Neuronal stem cell (in vitro differentiated cells): ENCODE results near the gene SMARCA2.

Experiments used
- DNase-seq: peaks from one replicate; pipeline ENCODE4 v3.0.0-alpha.2; 2013; ENCODE audit warnings: low spot score
- H2AFZ ChIP-seq: one replicate; pipeline ENCODE4 v1.6.1; 2013; ENCODE audit warnings: mild to moderate bottlenecking, low read length, inconsistent platforms
- H2AK5ac ChIP-seq: 2 replicates; pipeline ENCODE4 v1.6.1; 2013; ENCODE audit warnings: low read depth, mild to moderate bottlenecking, inconsistent platforms, low read length, moderate library complexity, mixed read lengths
- H2BK120ac ChIP-seq: 2 replicates; pipeline ENCODE4 v1.6.1; 2013; ENCODE audit warnings: low read depth, mild to moderate bottlenecking, inconsistent platforms, low read length, moderate library complexity, mixed read lengths
- H2BK12ac ChIP-seq: one replicate; pipeline ENCODE4 v1.6.1; 2013; ENCODE audit warnings: low read length, inconsistent platforms
- H2BK15ac ChIP-seq: 2 replicates; pipeline ENCODE4 v1.6.1; 2013; ENCODE audit warnings: mild to moderate bottlenecking, low read length, inconsistent platforms, mixed read lengths
- H2BK5ac ChIP-seq: one replicate; pipeline ENCODE4 v1.6.1; 2013; ENCODE audit warnings: inconsistent platforms, mild to moderate bottlenecking, low read length, moderate library complexity
- H3K14ac ChIP-seq: one replicate; pipeline ENCODE4 v1.6.1; 2013; ENCODE audit warnings: low read length, inconsistent platforms
- H3K18ac ChIP-seq: 2 replicates; pipeline ENCODE4 v1.6.1; 2013; ENCODE audit warnings: low read length, inconsistent platforms
- H3K23ac ChIP-seq: 2 replicates; pipeline ENCODE4 v1.6.1; 2013; ENCODE audit warnings: low read depth, mild to moderate bottlenecking, mixed read lengths, low read length, inconsistent platforms; ENCODE audit not compliant: poor library complexity
- H3K27ac ChIP-seq: replicated peaks from 3 replicates; pipeline ENCODE4 v1.5.1; 2013; ENCODE audit warnings: low read length, inconsistent platforms
- H3K27me3 ChIP-seq, 3 experiments: 2 replicates each; pipeline ENCODE4 v1.6.1; 2013; ENCODE audit warnings: low read length in 3 of 3, mild to moderate bottlenecking in 2 of 3, inconsistent platforms in 1 of 3, low read depth in 1 of 3, mixed read lengths in 1 of 3, moderate library complexity in 1 of 3; ENCODE audit not compliant: control insufficient read depth in 3 of 3, insufficient read depth in 3 of 3
- H3K36me3 ChIP-seq, 2 donors: replicated peaks in 1 of 2; 2 replicates each; pipeline ENCODE4 v1.6.1; 2013; ENCODE audit warnings: low read length in 2 of 2; ENCODE audit not compliant: control insufficient read depth in 2 of 2, insufficient read depth in 2 of 2
- H3K4ac ChIP-seq: 2 replicates; pipeline ENCODE4 v1.6.1; 2013; ENCODE audit warnings: inconsistent platforms, mild to moderate bottlenecking, low read length, moderate library complexity
- H3K4me1 ChIP-seq, 2 donors: 1 replicate in 1 of 2; 2 replicates in 1 of 2; pipeline ENCODE4 v1.6.1; 2013; ENCODE audit warnings: low read length in 2 of 2, low read depth in 1 of 2; ENCODE audit not compliant: control insufficient read depth in 2 of 2, insufficient read depth in 1 of 2
- H3K4me2 ChIP-seq: one replicate; pipeline ENCODE4 v1.6.1; 2013; ENCODE audit warnings: mild to moderate bottlenecking, low read length, inconsistent platforms; ENCODE audit not compliant: insufficient read depth, poor library complexity, severe bottlenecking
- H3K4me3 ChIP-seq, 2 donors: 2 replicates each; pipeline ENCODE4 v1.5.1; 2013; ENCODE audit warnings: low read length in 2 of 2, mild to moderate bottlenecking in 2 of 2, inconsistent platforms in 1 of 2, moderate library complexity in 1 of 2
- H3K79me1 ChIP-seq: one replicate; pipeline ENCODE4 v1.6.1; 2013; ENCODE audit warnings: low read depth, mild to moderate bottlenecking, inconsistent platforms, low read length, moderate library complexity
- H3K9ac ChIP-seq: one replicate; pipeline ENCODE4 v1.6.1; 2013; ENCODE audit warnings: mild to moderate bottlenecking, low read depth, low read length, inconsistent platforms; ENCODE audit not compliant: poor library complexity
- H3K9me3 ChIP-seq, 2 donors: replicated peaks in 1 of 2; 2 replicates each; pipeline versions ENCODE3 to v1.6.1; 2013; ENCODE audit warnings: low read length in 2 of 2, mild to moderate bottlenecking in 2 of 2, inconsistent platforms in 1 of 2, low read depth in 1 of 2, mixed read lengths in 1 of 2, moderate library complexity in 1 of 2; ENCODE audit not compliant: control insufficient read depth in 2 of 2, insufficient read depth in 1 of 2
- H4K8ac ChIP-seq: one replicate; pipeline ENCODE4 v1.6.1; 2013; ENCODE audit warnings: low read depth, mild to moderate bottlenecking, inconsistent platforms, low read length, moderate library complexity
- H4K91ac ChIP-seq: one replicate; pipeline ENCODE4 v1.6.1; 2013; ENCODE audit warnings: low read length, low read depth, mild to moderate bottlenecking, inconsistent platforms; ENCODE audit not compliant: poor library complexity
- WGBS, 2 donors: extraction: QIAGEN DNeasy Blood & Tissue Kit; methylation state at CpG; one replicate each; pipeline ENCODE4 v1.1.7; 2013; ENCODE audit warnings: missing lambda C conversion rate in 2 of 2, mixed read lengths in 1 of 2; ENCODE audit not compliant: insufficient read length in 2 of 2, insufficient replicate concordance in 1 of 2; ENCODE audit errors: extremely low coverage in 2 of 2; 5-methylcytosine and 5-hydroxymethylcytosine counted together

SMARCA2 gene

GRCh38 chr9:2024888-2025782, 10.0 kb downstream of the SMARCA2 start:
- Histone ChIP-seq H3K14ac (no peak overlapping the region), H3K4me3 (no peak overlapping the region), H2AK5ac (no peak overlapping the region), H3K27ac (no peak overlapping the region), H3K79me1 (no peaks in the 10 kb centered on the region), H2BK12ac (no peak overlapping the region), H3K9me3 (no peaks in the 10 kb centered on the region), H3K18ac (no peak overlapping the region), H3K27me3 (peaks cover 0 to 44% (median 0%) of the 10 kb centered on the region in 3 experiments), H3K4ac (no peak overlapping the region), H3K36me3 (no peaks in the 10 kb centered on the region), H4K91ac (no peak overlapping the region), H2AFZ (no peak overlapping the region), H3K9ac (no peak overlapping the region), H4K8ac (no peak overlapping the region), H2BK15ac (no peak overlapping the region), H3K23ac (no peak overlapping the region), H2BK5ac (no peak overlapping the region), H2BK120ac (no peak overlapping the region), H3K4me2 (no peak overlapping the region), H3K4me1 (peaks cover 0 to 1% of the 10 kb centered on the region in 2 donors)
- no peak for DNase-seq
- no CpG with 5 or more reads among the region's 5 CpGs for WGBS, 2 donors

GRCh38 chr9:2026220-2026997, 11.3 kb downstream of the SMARCA2 start:
- H4K91ac ChIP-seq, result no peak overlapping the region
- H3K9me3 ChIP-seq, result no peaks in the 10 kb centered on the region
- peaks cover 0 to 32% (median 0%) of the 10 kb centered on the region in 3 experiments for H3K27me3 ChIP-seq
- H2BK5ac ChIP-seq, result no peak overlapping the region
- DNase-seq, result no peak
- no peak overlapping the region for H3K14ac ChIP-seq
- no peak overlapping the region for H3K4me2 ChIP-seq
- no peak overlapping the region for H3K23ac ChIP-seq
- H2BK15ac ChIP-seq, result no peak overlapping the region
- H3K36me3 ChIP-seq, result no peaks in the 10 kb centered on the region
- no peak overlapping the region for H3K9ac ChIP-seq
- no peak overlapping the region for H3K4ac ChIP-seq
- H3K27ac ChIP-seq, result no peak overlapping the region
- no peaks in the 10 kb centered on the region for H3K79me1 ChIP-seq
- no peak overlapping the region for H3K18ac ChIP-seq
- no peak overlapping the region for H3K4me3 ChIP-seq
- H2BK12ac ChIP-seq, result no peak overlapping the region
- no peak overlapping the region for H4K8ac ChIP-seq
- H2AFZ ChIP-seq, result no peak overlapping the region
- H2AK5ac ChIP-seq, result no peak overlapping the region
- 100% methylated on average over 1 to 2 of the region's 9 CpGs for WGBS, 2 donors
- H3K4me1 ChIP-seq, result peaks cover 0 to 1% of the 10 kb centered on the region in 2 donors
- no peak overlapping the region for H2BK120ac ChIP-seq

DNA sequence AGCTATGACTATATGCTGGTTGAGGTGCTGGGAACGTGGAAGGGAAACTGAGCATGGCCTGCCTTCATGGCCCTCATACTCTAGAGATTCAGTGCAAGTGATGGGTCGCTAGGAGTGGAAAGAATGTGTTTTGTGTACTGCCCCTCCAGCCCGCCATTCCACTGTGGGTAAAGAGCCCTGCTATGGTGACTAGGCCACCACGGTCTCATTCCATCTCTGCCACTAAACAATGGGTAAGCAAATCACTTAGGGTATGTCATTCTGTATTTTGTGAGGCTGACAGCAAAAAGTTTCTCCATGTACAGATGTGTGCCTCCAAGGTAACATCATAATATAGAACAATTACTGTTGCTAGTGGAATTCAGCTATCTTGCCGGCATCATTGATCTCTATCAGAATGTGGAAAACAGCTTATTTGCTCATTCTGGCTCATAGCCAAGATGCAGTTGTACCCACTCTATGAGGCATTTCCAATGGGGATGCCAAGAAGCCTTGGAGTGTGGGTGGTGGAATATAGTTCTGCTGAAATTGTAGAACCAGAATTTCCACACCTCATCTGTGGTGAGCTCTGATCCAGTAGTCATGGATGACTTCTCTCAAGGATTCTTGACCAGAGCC, 12.5 kb downstream of the SMARCA2 start:
- H3K18ac ChIP-seq, result no peak overlapping the region
- H3K4ac ChIP-seq, result no peak overlapping the region
- H3K4me3 ChIP-seq, result no peak overlapping the region
- no CpG with 5 or more reads among the region's 5 CpGs for WGBS, 2 donors
- H2BK15ac ChIP-seq, result no peak overlapping the region
- no peak overlapping the region for H4K8ac ChIP-seq
- H3K27me3 ChIP-seq, result peaks cover 0 to 19% (median 0%) of the 10 kb centered on the region in 3 experiments
- no peaks in the 10 kb centered on the region for H3K9me3 ChIP-seq
- H3K36me3 ChIP-seq, result no peaks in the 10 kb centered on the region
- H2AK5ac ChIP-seq, result no peak overlapping the region
- no peak overlapping the region for H3K9ac ChIP-seq
- no peak overlapping the region for H3K23ac ChIP-seq
- no peaks in the 10 kb centered on the region for H3K79me1 ChIP-seq
- H3K4me1 ChIP-seq, result peaks cover 0 to 1% of the 10 kb centered on the region in 2 donors
- H4K91ac ChIP-seq, result no peak overlapping the region
- no peak overlapping the region for H3K27ac ChIP-seq
- no peak overlapping the region for H2BK5ac ChIP-seq
- no peak overlapping the region for H3K4me2 ChIP-seq
- H2AFZ ChIP-seq, result no peak overlapping the region
- no peak overlapping the region for H2BK120ac ChIP-seq
- H3K14ac ChIP-seq, result no peak overlapping the region
- H2BK12ac ChIP-seq, result no peak overlapping the region
- no peak for DNase-seq

GRCh38 chr9:2028888-2029287, 13.7 kb downstream of the SMARCA2 start:
- Histone ChIP-seq H3K36me3 (no peaks in the 10 kb centered on the region), H3K79me1 (no peaks in the 10 kb centered on the region), H2BK120ac (no peak overlapping the region), H2BK12ac (no peak overlapping the region), H4K91ac (no peak overlapping the region), H3K9me3 (no peaks in the 10 kb centered on the region), H4K8ac (no peak overlapping the region), H3K18ac (no peak overlapping the region), H3K14ac (no peak overlapping the region), H3K27me3 (peaks cover 0 to 8% (median 0%) of the 10 kb centered on the region in 3 experiments), H3K4me2 (no peak overlapping the region), H3K4me1 (no peaks in the 10 kb centered on the region), H2AFZ (no peak overlapping the region), H3K23ac (no peak overlapping the region), H2BK5ac (no peak overlapping the region), H2AK5ac (no peak overlapping the region), H3K4me3 (no peak overlapping the region), H3K4ac (no peak overlapping the region), H3K9ac (no peak overlapping the region), H2BK15ac (no peak overlapping the region), H3K27ac (no peak overlapping the region)
- no peak for DNase-seq
- WGBS, 2 donors, result no CpG with 5 or more reads among the region's 7 CpGs
